HepG2 (cell line): ENCODE data around the gene SLC22A4. TPM values are rescaled to one million over a fixed set of nuclear protein-coding genes. Genes with fewer than 3 reads are reported as not detected.
A peak's percentile ranks its signal among the peaks of the same experiment; 100 is the strongest.

Source experiments
- BCL6 ChIP-seq: IDR thresholded peaks from 2 replicates; pipeline ENCODE4 v1.6.1; 2016; ENCODE audit warnings: missing genetic modification reagents, missing compliant biosample characterization
- CBX2 ChIP-seq, 2 experiments: fragments of 200-600 bp in 1 of 2; sonication (generic); formaldehyde crosslinking in 1 of 2; IDR thresholded peaks; 2 replicates each; pipeline versions ENCODE4 v1.7.0 to v1.8.1; 2018 to 2022; ENCODE audit warnings: low read depth in 2 of 2, low read length in 1 of 2, mild to moderate bottlenecking in 1 of 2, missing genetic modification reagents in 1 of 2
- FOXA3 ChIP-seq: IDR thresholded peaks from 2 replicates; pipeline ENCODE4 v1.6.1; 2016; ENCODE audit warnings: missing genetic modification reagents, missing compliant biosample characterization
- HNRNPL ChIP-seq: fragments of 200-400 bp; formaldehyde crosslinking; IDR thresholded peaks from 2 replicates; pipeline ENCODE4 v1.6.1; 2017; ENCODE audit warnings: mild to moderate bottlenecking, low read depth, low read length
- IKZF1 ChIP-seq: fragments of 450-650 bp; IDR thresholded peaks from 2 replicates; pipeline ENCODE4 v1.7.1; 2016
- JARID2 ChIP-seq: sonication (generic); formaldehyde crosslinking; IDR thresholded peaks from 2 replicates; pipeline ENCODE4 v1.8.1; 2023; ENCODE audit warnings: missing genetic modification reagents, inconsistent platforms; ENCODE audit not compliant: insufficient replicate concordance
- JUND ChIP-seq: sonication (generic); formaldehyde crosslinking; IDR thresholded peaks from 2 replicates; pipeline ENCODE4 v1.8.0; 2022; ENCODE audit warnings: mild to moderate bottlenecking, missing genetic modification reagents
- MTA3 ChIP-seq: sonication (generic); formaldehyde crosslinking; IDR thresholded peaks from 2 replicates; pipeline ENCODE4 v1.4.0; 2020; ENCODE audit warnings: missing genetic modification reagents
- MTF2 ChIP-seq: sonication (generic); formaldehyde crosslinking; IDR thresholded peaks from 2 replicates; pipeline ENCODE4 v1.5.0; 2020; ENCODE audit warnings: missing genetic modification reagents, borderline replicate concordance
- SP2 ChIP-seq: sonication (generic); formaldehyde crosslinking; IDR thresholded peaks from 2 replicates; pipeline ENCODE4 v1.5.1; 2020; ENCODE audit warnings: mild to moderate bottlenecking, missing genetic modification reagents
- THAP11 ChIP-seq: IDR thresholded peaks from 2 replicates; pipeline ENCODE4 v1.6.1; 2016; ENCODE audit warnings: missing biosample characterization, missing genetic modification reagents
- TRIM24 ChIP-seq: sonication (generic); formaldehyde crosslinking; IDR thresholded peaks from 2 replicates; pipeline ENCODE4 v1.8.0; 2022; ENCODE audit warnings: mild to moderate bottlenecking, missing genetic modification reagents
- ZBTB14 ChIP-seq: sonication (generic); formaldehyde crosslinking; IDR thresholded peaks from 2 replicates; pipeline ENCODE4 v1.4.0; 2020; ENCODE audit warnings: missing genetic modification reagents
- ZBTB25 ChIP-seq: IDR thresholded peaks from 2 replicates; pipeline ENCODE4 v1.6.1; 2018; ENCODE audit warnings: missing genetic modification reagents
- ZBTB7A ChIP-seq: sonication (generic); formaldehyde crosslinking; IDR thresholded peaks from 2 replicates; pipeline ENCODE4 v1.8.0; 2022; ENCODE audit warnings: mild to moderate bottlenecking, missing genetic modification reagents
- ZNF205 ChIP-seq: IDR thresholded peaks from 2 replicates; pipeline ENCODE4 v1.6.1; 2018; ENCODE audit warnings: missing biosample characterization, missing genetic modification reagents
- ZNF264 ChIP-seq: sonication (generic); formaldehyde crosslinking; IDR thresholded peaks from 2 replicates; pipeline ENCODE4 v1.4.0; 2020; ENCODE audit warnings: missing genetic modification reagents
- ZNF317 ChIP-seq: sonication (generic); formaldehyde crosslinking; IDR thresholded peaks from 2 replicates; pipeline ENCODE4 v1.5.0; 2020; ENCODE audit warnings: mild to moderate bottlenecking, missing genetic modification reagents
- ZNF674 ChIP-seq: sonication (generic); formaldehyde crosslinking; IDR thresholded peaks from 2 replicates; pipeline ENCODE4 v1.5.0; 2020; ENCODE audit warnings: low read depth, mild to moderate bottlenecking, missing genetic modification reagents
- ZNF740 ChIP-seq: sonication (generic); formaldehyde crosslinking; IDR thresholded peaks from 2 replicates; pipeline ENCODE4 v1.4.0; 2020; ENCODE audit warnings: missing genetic modification reagents
- ZNF766 ChIP-seq: sonication (generic); formaldehyde crosslinking; IDR thresholded peaks from 2 replicates; pipeline ENCODE4 v1.5.0; 2020; ENCODE audit warnings: missing genetic modification reagents, borderline replicate concordance
- ZNF776 ChIP-seq: sonication (generic); formaldehyde crosslinking; IDR thresholded peaks from 2 replicates; pipeline ENCODE4 v1.4.0; 2020; ENCODE audit warnings: mild to moderate bottlenecking, missing genetic modification reagents
- polyA plus RNA-seq, 8 experiments: library from polyadenylated mRNA; depleted of rRNA in 3 of 8; stranded (reverse) in 7 of 8; unstranded in 1 of 8; fragments of >200 nt; fragmentation: Illumina TruSeq in 4 of 8; extraction: Trizol in 4 of 8; gene quantifications; 2 replicates each; pipeline versions ENCODE4 v1.2.1 to v1.2.3, GENCODE V29; 2011 to 2016; ENCODE audit warnings: low read depth in 4 of 8, missing spikeins in 1 of 8, mixed read lengths in 1 of 8; ENCODE audit not compliant: insufficient read depth in 1 of 8
- total RNA-seq, 5 experiments: library from RNA; depleted of rRNA; stranded (reverse); fragments of >200 nt; fragmentation: Illumina TruSeq; extraction: Trizol; gene quantifications; 2 replicates each; pipeline ENCODE4 v1.2.3, GENCODE V29; 2016; ENCODE audit warnings: low read depth in 1 of 5
- TF ChIP-seq, protein P1 (sequence below): IDR thresholded peaks from 2 replicates; pipeline ENCODE4 v1.6.1; 2016; ENCODE audit warnings: control low read depth
- TF ChIP-seq, protein P2 (sequence below): sonication (generic); formaldehyde crosslinking; IDR thresholded peaks from 2 replicates; pipeline ENCODE4; 2020; ENCODE audit warnings: missing genetic modification reagents, mild to moderate bottlenecking, borderline replicate concordance

The SLC22A4 gene
- total and polyA plus RNA-seq, 2 of the 13 experiments (the other 11 are each of a cell fraction or from before 2014, with no cell fraction given), result 0.33 to 0.62 TPM

DNA sequence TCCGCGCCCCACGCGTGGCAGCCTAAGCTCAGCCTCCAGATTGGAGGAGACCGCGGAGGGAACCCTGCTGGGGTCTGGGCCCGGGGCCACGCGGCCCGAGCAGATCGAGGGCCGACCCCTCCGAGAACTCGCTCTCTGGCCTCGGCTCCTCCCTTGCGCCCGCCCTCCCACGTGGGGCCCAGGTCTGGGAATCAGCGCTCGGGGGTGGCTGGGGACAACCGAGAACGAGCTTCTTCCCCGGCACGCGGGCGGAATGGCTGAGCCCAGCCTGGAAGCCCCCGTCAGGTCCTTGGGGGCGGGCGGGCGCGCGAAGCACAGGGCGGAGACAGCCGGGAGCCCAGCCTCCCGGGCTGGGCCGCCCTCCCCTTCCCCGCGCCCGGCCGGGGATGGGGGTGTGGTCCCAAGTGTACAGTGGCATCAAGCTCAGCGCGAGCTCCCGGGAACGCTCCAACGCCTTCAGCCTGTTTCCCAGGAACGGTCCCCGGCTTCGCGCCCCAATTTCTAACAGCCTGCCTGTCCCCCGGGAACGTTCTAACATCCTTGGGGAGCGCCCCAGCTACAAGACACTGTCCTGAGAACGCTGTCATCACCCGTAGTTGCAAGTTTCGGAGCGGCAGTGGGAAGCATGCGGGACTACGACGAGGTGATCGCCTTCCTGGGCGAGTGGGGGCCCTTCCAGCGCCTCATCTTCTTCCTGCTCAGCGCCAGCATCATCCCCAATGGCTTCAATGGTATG is at the start of gene SLC22A4 (continued):
- TF ChIP-seq ZBTB14 (peak; percentile 67), ZNF317 (CRISPR knock-in tag) (no peak), FOXA3 (CRISPR knock-in tag) (peak; percentile 22; the same call in 1 of the 2 replicates), SP2 (CRISPR knock-in tag) (peak; percentile 14; the same call in 1 of the 2 replicates), ZNF264 (CRISPR knock-in tag) (peak; percentile 74; the same call in 1 of the 2 replicates), IKZF1 (no peak), TRIM24 (CRISPR knock-in tag) (no peak), JUND (CRISPR knock-in tag) (no peak), ZBTB7A (CRISPR knock-in tag) (no peak), BCL6 (peak; percentile 26), ZNF776 (no peak; the same call in 1 of the 2 replicates), ZNF674 (CRISPR knock-in tag) (peak; percentile 19; the same call in 1 of the 2 replicates), ZNF740 (peak; percentile 64; the same call in 1 of the 2 replicates), MTA3 (CRISPR knock-in tag) (no peak), THAP11 (0 out of 2 replicates have a peak, but pooled peaks have one; percentile 25), ZNF205 (no peak), JARID2 (CRISPR knock-in tag) (peak; percentile 40), HNRNPL (no peak; the same call in 1 of the 2 replicates), CBX2 (IDR thresholded peaks at IDR 0.05; ENCODE audit: low read depth, low read length) (no peak), CBX2 (CRISPR knock-in tag; IDR thresholded peaks at IDR 0.05; ENCODE audit: low read depth) (no peak), ZNF766 (CRISPR knock-in tag) (0 out of 2 replicates have a peak, but pooled peaks have one; percentile 73), MTF2 (peak; percentile 24; the same call in 1 of the 2 replicates), ZBTB25 (peak; percentile 77)
- TF ChIP-seq, protein P1, sequence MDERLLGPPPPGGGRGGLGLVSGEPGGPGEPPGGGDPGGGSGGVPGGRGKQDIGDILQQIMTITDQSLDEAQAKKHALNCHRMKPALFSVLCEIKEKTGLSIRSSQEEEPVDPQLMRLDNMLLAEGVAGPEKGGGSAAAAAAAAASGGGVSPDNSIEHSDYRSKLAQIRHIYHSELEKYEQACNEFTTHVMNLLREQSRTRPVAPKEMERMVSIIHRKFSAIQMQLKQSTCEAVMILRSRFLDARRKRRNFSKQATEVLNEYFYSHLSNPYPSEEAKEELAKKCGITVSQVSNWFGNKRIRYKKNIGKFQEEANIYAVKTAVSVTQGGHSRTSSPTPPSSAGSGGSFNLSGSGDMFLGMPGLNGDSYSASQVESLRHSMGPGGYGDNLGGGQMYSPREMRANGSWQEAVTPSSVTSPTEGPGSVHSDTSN, result no peak
- TF ChIP-seq, protein P2, sequence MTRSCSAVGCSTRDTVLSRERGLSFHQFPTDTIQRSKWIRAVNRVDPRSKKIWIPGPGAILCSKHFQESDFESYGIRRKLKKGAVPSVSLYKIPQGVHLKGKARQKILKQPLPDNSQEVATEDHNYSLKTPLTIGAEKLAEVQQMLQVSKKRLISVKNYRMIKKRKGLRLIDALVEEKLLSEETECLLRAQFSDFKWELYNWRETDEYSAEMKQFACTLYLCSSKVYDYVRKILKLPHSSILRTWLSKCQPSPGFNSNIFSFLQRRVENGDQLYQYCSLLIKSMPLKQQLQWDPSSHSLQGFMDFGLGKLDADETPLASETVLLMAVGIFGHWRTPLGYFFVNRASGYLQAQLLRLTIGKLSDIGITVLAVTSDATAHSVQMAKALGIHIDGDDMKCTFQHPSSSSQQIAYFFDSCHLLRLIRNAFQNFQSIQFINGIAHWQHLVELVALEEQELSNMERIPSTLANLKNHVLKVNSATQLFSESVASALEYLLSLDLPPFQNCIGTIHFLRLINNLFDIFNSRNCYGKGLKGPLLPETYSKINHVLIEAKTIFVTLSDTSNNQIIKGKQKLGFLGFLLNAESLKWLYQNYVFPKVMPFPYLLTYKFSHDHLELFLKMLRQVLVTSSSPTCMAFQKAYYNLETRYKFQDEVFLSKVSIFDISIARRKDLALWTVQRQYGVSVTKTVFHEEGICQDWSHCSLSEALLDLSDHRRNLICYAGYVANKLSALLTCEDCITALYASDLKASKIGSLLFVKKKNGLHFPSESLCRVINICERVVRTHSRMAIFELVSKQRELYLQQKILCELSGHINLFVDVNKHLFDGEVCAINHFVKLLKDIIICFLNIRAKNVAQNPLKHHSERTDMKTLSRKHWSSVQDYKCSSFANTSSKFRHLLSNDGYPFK (CRISPR knock-in tag), result 0 out of 2 replicates have a peak, but pooled peaks have one; percentile 39
